Measurements from ENCODE around the gene ATP8A2.
"Not testable (repeated sequence)": the region's sequence is repeated elsewhere in the genome, so short reads cannot be mapped to it uniquely, and the experiment has no call there.

The ATP8A2 gene

GRCh38 chr13:25768838-25769237, 397.1 kb downstream of the ATP8A2 start:
- no peak for DNase-seq (ENCODE audit: low read depth)

- DNase-seq (ENCODE audit: low read depth) = no peak
Observed at GRCh38 chr13:25770601-25771000, 398.8 kb downstream of the ATP8A2 start.

GRCh38 chr13:25771202-25771601, 399.4 kb downstream of the ATP8A2 start:
- DNase-seq (ENCODE audit: low read depth) = no peak

- DNase-seq (ENCODE audit: low read depth) = no peak
Observed at GRCh38 chr13:25771641-25772478, 400.1 kb downstream of the ATP8A2 start.

- DNase-seq (ENCODE audit: low read depth) = not testable (repeated sequence)
Observed at GRCh38 chr13:25772534-25772933, 400.8 kb downstream of the ATP8A2 start.

- DNase-seq (ENCODE audit: low read depth) = not testable (repeated sequence)
Observed at GRCh38 chr13:25774056-25774455, 402.3 kb downstream of the ATP8A2 start.

- DNase-seq (ENCODE audit: low read depth) = no peak
Observed at GRCh38 chr13:25775275-25775674, 403.5 kb downstream of the ATP8A2 start.

- no peak for DNase-seq (ENCODE audit: low read depth)
Observed at GRCh38 chr13:25775986-25776385, 404.2 kb downstream of the ATP8A2 start.

- DNase-seq (ENCODE audit: low read depth) = no peak
Observed at GRCh38 chr13:25776722-25777121, 404.9 kb downstream of the ATP8A2 start.

- no peak for DNase-seq (ENCODE audit: low read depth)
Observed at GRCh38 chr13:25777509-25777908, 405.7 kb downstream of the ATP8A2 start.

GRCh38 chr13:25778365-25778764, 406.6 kb downstream of the ATP8A2 start:
- no peak for DNase-seq (ENCODE audit: low read depth)

- DNase-seq (ENCODE audit: low read depth) = no peak
Observed at GRCh38 chr13:25778808-25779305, 407.1 kb downstream of the ATP8A2 start.

- no peak for DNase-seq (ENCODE audit: low read depth)
Observed at GRCh38 chr13:25783076-25783475, 411.3 kb downstream of the ATP8A2 start.

GRCh38 chr13:25783601-25784024, 411.8 kb downstream of the ATP8A2 start:
- no peak for DNase-seq (ENCODE audit: low read depth)

GRCh38 chr13:25784119-25784518, 412.3 kb downstream of the ATP8A2 start:
- DNase-seq (ENCODE audit: low read depth) = no peak

GRCh38 chr13:25790137-25790536, 418.4 kb downstream of the ATP8A2 start:
- not testable (repeated sequence) for DNase-seq (ENCODE audit: low read depth)

GRCh38 chr13:25795277-25795676, 423.5 kb downstream of the ATP8A2 start:
- no peak for DNase-seq (ENCODE audit: low read depth)

- DNase-seq (ENCODE audit: low read depth) = no peak
Observed at GRCh38 chr13:25796474-25796873, 424.7 kb downstream of the ATP8A2 start.

- DNase-seq (ENCODE audit: low read depth) = no peak
Observed at GRCh38 chr13:25798998-25799397, 427.2 kb downstream of the ATP8A2 start.

GRCh38 chr13:25800523-25800922, 428.7 kb downstream of the ATP8A2 start:
- DNase-seq (ENCODE audit: low read depth) = no peak

GRCh38 chr13:25802579-25802978, 430.8 kb downstream of the ATP8A2 start:
- DNase-seq (ENCODE audit: low read depth) = no peak

- DNase-seq (ENCODE audit: low read depth) = no peak
Observed at GRCh38 chr13:25803641-25804040, 431.9 kb downstream of the ATP8A2 start.

GRCh38 chr13:25806264-25806974, 434.6 kb downstream of the ATP8A2 start:
- no peak for DNase-seq (ENCODE audit: low read depth)

Data from stromal cell of bone marrow (primary cell).